Measurements from ENCODE around the gene ZFAND2B. TPM values are rescaled to one million over a fixed set of nuclear protein-coding genes. Genes with fewer than 3 reads are reported as not detected.
A peak's percentile ranks its signal among the peaks of the same experiment; 100 is the strongest.

The ZFAND2B gene
- total RNA-seq, 2 donors from 2014 or later = 65.3 to 71.1 TPM

DNA sequence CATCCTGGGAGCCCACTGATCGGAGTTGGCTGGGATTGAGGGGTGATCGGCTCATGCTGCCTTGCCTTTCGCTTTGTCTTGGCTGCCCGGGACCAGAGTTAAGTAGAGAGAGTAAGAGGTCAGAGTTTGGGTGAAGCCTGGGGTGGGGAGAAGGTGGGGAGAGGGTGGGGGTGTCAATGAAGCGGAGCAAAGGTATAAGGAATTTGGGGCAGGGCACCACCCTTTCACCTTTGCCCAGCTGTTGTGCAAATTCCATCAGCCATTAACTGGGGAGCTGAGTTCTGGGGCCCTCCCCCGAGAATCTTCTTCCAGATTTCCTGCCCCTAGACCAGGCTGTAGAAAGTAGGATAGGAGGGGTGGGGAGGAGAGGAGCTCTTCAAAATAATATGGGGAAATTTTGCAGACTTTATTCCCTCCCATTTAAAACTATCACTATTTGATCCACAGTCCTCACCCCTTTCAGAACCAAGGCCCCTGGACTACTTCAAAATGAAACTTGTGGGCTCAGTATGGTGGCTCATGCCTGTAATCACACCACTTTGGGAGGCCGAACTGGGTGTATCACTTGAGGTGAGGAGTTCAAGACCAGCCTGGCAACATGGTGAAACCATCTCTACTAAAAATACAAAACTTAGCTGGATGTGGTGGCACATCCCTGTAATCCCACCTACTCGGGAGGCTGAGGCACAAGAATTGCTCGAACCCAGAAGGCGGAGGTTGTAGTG is 36.5 kb upstream of the ZFAND2B start, which contains the start of gene SLC23A3:
TSS of gene SLC23A3 (minus strand) at position 100 of the 725 bp plus-strand sequence. CDS start at position 55, 45 bp downstream.
- Mint-ChIP-seq H3K4me3 (no peak within 1 kb of the TSS), H3K4me1 (peaks cover 20% of the 10 kb centered on the region), H3K27me3 (no peaks in the 10 kb centered on the region), H3K27ac (peak within 1 kb of the TSS; percentile 11), H3K36me3 (ENCODE audit: low read depth) (peaks cover 7% of the 10 kb centered on the region)
- DNase-seq = no peak
- no peaks in the 10 kb centered on the region for H3K9me3 ChIP-seq (ENCODE audit: control insufficient read depth, low read length, poor library complexity, severe bottlenecking)
- no peak for ATAC-seq

DNA sequence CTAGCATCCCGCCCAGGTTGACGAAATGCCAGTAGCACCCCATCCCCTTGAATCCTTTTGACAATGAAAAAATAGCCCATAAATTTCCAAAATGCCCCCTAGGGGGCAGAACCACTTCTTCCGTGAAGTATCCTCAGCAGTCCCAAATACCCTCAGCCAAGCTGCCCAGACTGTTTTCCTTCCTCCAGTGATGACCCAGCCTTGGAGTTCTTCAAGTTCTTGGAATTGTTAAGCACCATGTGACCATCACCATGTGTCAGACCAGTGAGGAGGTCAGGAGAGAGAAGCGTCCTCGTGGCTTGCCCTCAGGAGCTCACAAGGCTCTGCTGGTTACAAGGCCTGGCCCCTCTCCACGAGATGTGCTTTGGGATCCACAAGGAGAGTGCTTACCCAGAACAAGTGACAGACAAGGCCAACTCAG is 35.3 kb upstream of the ZFAND2B start:
- DNase-seq = peak in 1 of 3 donors; percentile 15
- Mint-ChIP-seq H3K36me3 (ENCODE audit: low read depth) (peaks cover 7% of the 10 kb centered on the region), H3K4me3 (peak overlapping the region; percentile 47), H3K27me3 (no peaks in the 10 kb centered on the region), H3K4me1 (peaks cover 26% of the 10 kb centered on the region), H3K27ac (no peak overlapping the region)
- peak; percentile 66 for ATAC-seq
- no peaks in the 10 kb centered on the region for H3K9me3 ChIP-seq (ENCODE audit: control insufficient read depth, low read length, poor library complexity, severe bottlenecking)

DNA sequence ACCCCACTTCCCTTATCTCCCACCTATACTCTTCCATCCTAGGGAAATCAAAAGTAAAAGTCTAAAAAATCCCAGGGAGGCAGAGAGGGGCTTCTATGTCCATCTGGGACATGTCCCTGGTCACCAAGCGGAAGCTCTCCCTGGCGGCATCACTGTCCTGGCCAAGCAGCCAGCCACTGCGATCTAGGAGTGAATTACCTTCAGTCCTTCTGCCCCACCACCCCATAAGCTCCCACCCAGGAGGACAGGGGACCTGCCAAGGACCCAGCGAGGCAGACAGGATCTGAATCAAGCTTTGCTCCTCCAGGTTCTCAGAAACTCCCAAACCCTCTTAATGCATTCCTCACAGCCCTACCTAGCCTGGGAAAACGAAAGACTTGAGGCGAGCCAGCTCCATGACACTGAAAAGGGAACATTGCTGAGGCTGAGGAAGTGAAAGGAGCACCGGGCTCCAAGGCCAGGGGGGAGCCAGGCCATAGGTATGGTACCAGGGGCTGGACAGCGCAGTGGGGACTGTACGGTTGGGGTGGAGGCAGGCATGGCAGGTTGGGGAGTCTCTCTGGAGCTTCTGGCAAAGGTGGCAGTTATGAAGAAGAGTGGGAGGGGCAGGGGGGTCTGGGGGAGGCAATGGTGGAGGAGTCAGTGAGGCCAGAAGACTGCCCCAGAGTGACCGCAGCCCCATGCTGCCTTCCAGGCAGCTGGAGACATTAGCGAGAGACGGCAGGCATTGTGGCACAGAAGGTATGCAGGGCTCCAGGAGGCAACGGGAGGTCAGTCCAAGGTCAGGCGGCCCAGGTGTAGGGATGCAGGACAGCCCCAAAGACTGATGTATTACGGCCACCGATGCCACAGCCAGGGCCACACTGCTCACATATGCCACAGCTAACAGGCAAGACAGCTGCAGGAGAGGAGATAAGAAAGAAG is 34.1 kb upstream of the ZFAND2B start:
- H3K4me3 Mint-ChIP-seq = no peak overlapping the region
- no peaks in the 10 kb centered on the region for H3K9me3 ChIP-seq (ENCODE audit: control insufficient read depth, low read length, poor library complexity, severe bottlenecking)
- H3K36me3 Mint-ChIP-seq (ENCODE audit: low read depth) = peaks cover 7% of the 10 kb centered on the region

DNA sequence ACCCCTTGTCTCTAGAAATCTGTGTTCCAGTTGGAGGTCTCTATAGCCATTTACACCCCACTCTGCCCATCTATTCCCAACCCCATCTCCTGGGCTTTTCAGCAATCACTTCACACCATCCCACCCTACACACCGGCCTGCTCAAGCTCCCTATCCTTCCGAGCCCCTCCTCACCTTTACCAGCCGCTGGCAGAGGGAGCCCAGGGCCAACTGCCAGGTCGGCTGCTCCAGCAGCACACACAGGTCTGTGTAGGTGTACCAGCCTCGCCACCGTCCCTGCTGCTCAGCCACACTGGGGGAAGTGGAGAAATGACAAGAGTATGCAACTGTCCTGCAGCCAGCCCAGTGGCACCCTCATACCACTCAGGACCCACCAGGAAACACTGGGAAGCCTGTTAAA is 33.4 kb upstream of the ZFAND2B start:
- peak overlapping the region; percentile 45 for H3K27ac Mint-ChIP-seq
- ATAC-seq = no peak
- peaks cover 31% of the 10 kb centered on the region for H3K4me1 Mint-ChIP-seq
- no peak overlapping the region for H3K4me3 Mint-ChIP-seq
- H3K9me3 ChIP-seq (ENCODE audit: control insufficient read depth, low read length, poor library complexity, severe bottlenecking) = no peaks in the 10 kb centered on the region
- no peaks in the 10 kb centered on the region for H3K27me3 Mint-ChIP-seq
- no peak for DNase-seq
- peaks cover 7% of the 10 kb centered on the region for H3K36me3 Mint-ChIP-seq (ENCODE audit: low read depth)

More for the DNA sequence above, 34.1 kb upstream of the ZFAND2B start:
- no peaks in the 10 kb centered on the region for H3K27me3 Mint-ChIP-seq
- peaks cover 31% of the 10 kb centered on the region for H3K4me1 Mint-ChIP-seq
- peak overlapping the region; percentile 45 for H3K27ac Mint-ChIP-seq
- no peak for DNase-seq
- ATAC-seq = no peak

GRCh38 chr2:219174146-219174545 is 32.4 kb upstream of the ZFAND2B start:
- Mint-ChIP-seq H3K27me3 (no peaks in the 10 kb centered on the region), H3K4me1 (peaks cover 36% of the 10 kb centered on the region), H3K36me3 (ENCODE audit: low read depth) (peaks cover 7% of the 10 kb centered on the region), H3K27ac (peak overlapping the region; percentile 91), H3K4me3 (peak overlapping the region; percentile 73)
- DNase-seq = no peak
- H3K9me3 ChIP-seq (ENCODE audit: control insufficient read depth, low read length, poor library complexity, severe bottlenecking) = no peaks in the 10 kb centered on the region
- ATAC-seq = no peak

DNA sequence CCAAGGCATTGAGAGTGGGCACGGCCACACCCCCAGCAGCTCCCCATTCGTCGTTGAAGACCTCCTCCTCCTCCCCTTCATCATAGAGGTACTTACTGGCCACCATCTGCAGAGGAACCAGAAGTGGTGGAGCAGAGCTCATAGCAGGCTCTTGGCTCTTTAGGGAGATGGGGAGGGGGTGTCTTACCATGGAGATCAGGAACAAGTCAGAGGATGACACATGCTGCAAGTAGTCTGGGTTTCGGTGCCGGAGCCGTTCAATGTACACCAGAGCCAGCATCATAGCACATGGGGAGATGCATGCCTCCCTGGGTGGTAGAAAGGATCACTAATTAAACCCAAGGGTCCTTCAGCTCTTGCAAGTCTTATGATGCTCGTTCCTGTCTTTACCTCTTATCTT is 31.8 kb upstream of the ZFAND2B start:
- Mint-ChIP-seq H3K27me3 (no peaks in the 10 kb centered on the region), H3K4me3 (peak overlapping the region; percentile 93), H3K4me1 (peaks cover 40% of the 10 kb centered on the region), H3K36me3 (ENCODE audit: low read depth) (peaks cover 7% of the 10 kb centered on the region), H3K27ac (peak overlapping the region; percentile 91)
- no peaks in the 10 kb centered on the region for H3K9me3 ChIP-seq (ENCODE audit: control insufficient read depth, low read length, poor library complexity, severe bottlenecking)
- ATAC-seq = no peak
- no peak for DNase-seq

GRCh38 chr2:219175486-219175885 is 31.1 kb upstream of the ZFAND2B start:
- Mint-ChIP-seq H3K36me3 (ENCODE audit: low read depth) (peaks cover 7% of the 10 kb centered on the region), H3K4me1 (peaks cover 40% of the 10 kb centered on the region), H3K4me3 (peak overlapping the region; percentile 93)

DNA sequence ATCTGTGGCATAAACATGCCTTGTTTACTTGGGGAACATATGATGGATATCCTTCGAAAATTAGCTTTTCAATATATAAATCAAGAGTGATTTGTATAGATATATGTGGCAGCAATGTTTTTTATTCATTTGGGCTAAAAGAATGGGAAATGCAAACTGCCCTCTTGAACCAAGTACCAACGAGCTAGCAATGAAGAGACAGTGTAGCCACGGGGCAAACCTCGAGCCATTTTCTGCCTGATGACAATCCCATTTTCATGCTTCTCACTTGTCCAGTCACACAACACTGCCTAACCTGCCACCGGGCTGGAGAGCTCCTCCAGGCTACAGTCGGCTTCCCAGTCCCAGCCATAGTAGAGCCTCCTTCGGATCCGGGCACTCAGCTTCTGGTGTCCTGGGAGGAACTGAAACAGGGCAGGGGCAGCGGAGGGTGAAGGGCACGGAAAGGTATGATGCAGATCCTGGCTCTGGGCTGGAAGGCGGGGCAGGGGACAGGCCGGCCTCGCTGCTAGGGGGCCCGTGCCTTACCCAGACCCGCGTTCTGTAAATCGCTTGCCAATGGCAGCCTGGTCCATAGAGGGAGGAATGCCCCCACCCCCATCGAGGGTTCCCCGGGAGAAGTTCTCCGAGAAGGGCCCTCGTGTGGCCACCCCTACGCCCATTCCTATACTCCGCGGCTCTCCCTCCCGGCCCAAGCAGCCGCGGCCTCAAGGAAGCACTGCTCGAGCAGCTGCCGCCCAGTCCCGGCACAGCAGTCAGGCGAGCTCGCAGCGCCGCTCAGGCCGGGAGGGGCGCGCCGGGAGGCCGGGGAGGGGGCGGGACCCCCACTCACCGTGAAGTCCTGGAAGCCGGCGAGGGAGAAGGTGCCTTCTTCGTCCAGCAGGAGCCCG is 30.4 kb upstream of the ZFAND2B start:
- Mint-ChIP-seq H3K27me3 (no peaks in the 10 kb centered on the region), H3K4me3 (peak overlapping the region; percentile 93), H3K4me1 (peaks cover 44% of the 10 kb centered on the region), H3K27ac (peak overlapping the region; percentile 79), H3K36me3 (ENCODE audit: low read depth) (peaks cover 7% of the 10 kb centered on the region)
- H3K9me3 ChIP-seq (ENCODE audit: control insufficient read depth, low read length, poor library complexity, severe bottlenecking) = no peaks in the 10 kb centered on the region
- DNase-seq (peak in 1 of 3 donors; percentile 36), ATAC-seq (peak; percentile 14)

More at GRCh38 chr2:219175486-219175885, 31.1 kb upstream of the ZFAND2B start:
- no peak for DNase-seq
- no peak for ATAC-seq
- Mint-ChIP-seq H3K27me3 (no peaks in the 10 kb centered on the region), H3K27ac (peak overlapping the region; percentile 79)
- no peaks in the 10 kb centered on the region for H3K9me3 ChIP-seq (ENCODE audit: control insufficient read depth, low read length, poor library complexity, severe bottlenecking)

- ATAC-seq (peak; percentile 79), DNase-seq (peak; percentile 83 to 88 (median 85))
- H3K4me3 Mint-ChIP-seq = peak within 1 kb of the TSS; percentile 93
- no peaks in the 10 kb centered on the region for H3K27me3 Mint-ChIP-seq
- H3K4me1 Mint-ChIP-seq = peaks cover 46% of the 10 kb centered on the region
- H3K9me3 ChIP-seq (ENCODE audit: control insufficient read depth, low read length, poor library complexity, severe bottlenecking) = no peaks in the 10 kb centered on the region
- H3K36me3 Mint-ChIP-seq (ENCODE audit: low read depth) = peaks cover 7% of the 10 kb centered on the region
- H3K27ac Mint-ChIP-seq = peak within 1 kb of the TSS; percentile 99
Observed at GRCh38 chr2:219176818-219177551, 29.6 kb upstream of the ZFAND2B start, which contains the start of gene CNPPD1. TSS of gene CNPPD1 (minus strand) at chr2:219176925. CDS start at chr2:219176828, 97 bp downstream.

- DNase-seq = peak; percentile 68 to 84 (median 79)
- Mint-ChIP-seq H3K27me3 (no peaks in the 10 kb centered on the region), H3K4me3 (peak within 1 kb of the TSS; percentile 94), H3K27ac (peak within 1 kb of the TSS; percentile 99), H3K36me3 (ENCODE audit: low read depth) (peaks cover 7% of the 10 kb centered on the region), H3K4me1 (peaks cover 47% of the 10 kb centered on the region)
- peak; percentile 70 for ATAC-seq
- no peaks in the 10 kb centered on the region for H3K9me3 ChIP-seq (ENCODE audit: control insufficient read depth, low read length, poor library complexity, severe bottlenecking)
Observed at GRCh38 chr2:219177552-219178376, 28.8 kb upstream of the ZFAND2B start, which contains the start of gene RETREG2. TSS of gene RETREG2 (plus strand) at chr2:219178275. CDS start at chr2:219178353, 78 bp downstream.
